OCI-LY1 (cell line): ENCODE measurements around the gene CCR8.
"Not testable (repeated sequence)": the region's sequence is repeated elsewhere in the genome, so short reads cannot be mapped to it uniquely, and the experiment has no call there.

ENCODE experiments used
- H2AFZ ChIP-seq: fragments of 200-600 bp; sonication (generic), shearing (Covaris generic); 2 replicates; pipeline ENCODE4 v1.6.0; 2014; ENCODE audit warnings: antibody characterized with exemption, mild to moderate bottlenecking, low read length
- H3F3A ChIP-seq: fragments of 200-600 bp; sonication (generic), shearing (Covaris generic); 2 replicates; pipeline ENCODE4 v1.6.0; 2014; ENCODE audit warnings: mild to moderate bottlenecking, antibody characterized with exemption, low read length, moderate library complexity; ENCODE audit not compliant: insufficient read depth
- H3K27ac ChIP-seq: fragments of 200-600 bp; sonication (generic); 2 replicates; pipeline ENCODE4 v1.5.1; 2014; ENCODE audit warnings: low read length, mixed run types, mild to moderate bottlenecking, low read depth; ENCODE audit not compliant: poor library complexity, severe bottlenecking
- H3K27me3 ChIP-seq: fragments of 200-600 bp; sonication (generic); 2 replicates; pipeline ENCODE4 v1.6.0; 2014; ENCODE audit warnings: antibody characterized with exemption, mild to moderate bottlenecking, low read length, moderate library complexity; ENCODE audit not compliant: insufficient read depth
- H3K36me3 ChIP-seq: fragments of 200-600 bp; sonication (generic); 2 replicates; pipeline ENCODE4 v1.6.1; 2014; ENCODE audit warnings: mild to moderate bottlenecking, antibody characterized with exemption, low read length, moderate library complexity, mixed read lengths; ENCODE audit not compliant: insufficient read depth
- H3K4me1 ChIP-seq: fragments of 200-600 bp; sonication (generic); 2 replicates; pipeline ENCODE4 v1.5.1; 2014; ENCODE audit warnings: mild to moderate bottlenecking, low read length, moderate library complexity; ENCODE audit not compliant: insufficient read depth, severe bottlenecking
- H3K4me2 ChIP-seq: fragments of 200-600 bp; sonication (generic), shearing (Covaris generic); 2 replicates; pipeline ENCODE4 v1.6.1; 2014; ENCODE audit warnings: low read length
- H3K4me3 ChIP-seq: fragments of 200-600 bp; sonication (generic); 2 replicates; pipeline ENCODE4 v1.5.1; 2014; ENCODE audit warnings: low read length, low read depth, mild to moderate bottlenecking, mixed read lengths; ENCODE audit not compliant: poor library complexity, severe bottlenecking
- H3K79me2 ChIP-seq: fragments of 200-600 bp; shearing (Covaris generic); 2 replicates; pipeline ENCODE4 v1.6.1; 2016; ENCODE audit warnings: mixed run types, low read length, mixed read lengths; ENCODE audit not compliant: insufficient read depth
- H3K9ac ChIP-seq: fragments of 200-600 bp; sonication (generic), shearing (Covaris generic); 2 replicates; pipeline ENCODE4 v1.6.1; 2014; ENCODE audit warnings: mild to moderate bottlenecking, low read length, mixed read lengths
- H3K9me2 ChIP-seq: fragments of 200-600 bp; sonication (generic), shearing (Covaris generic); 2 replicates; pipeline ENCODE4 v1.6.1; 2014; ENCODE audit warnings: low read depth, mild to moderate bottlenecking, low read length, mixed read lengths
- H3K9me3 ChIP-seq: fragments of 200-600 bp; shearing (Covaris generic); 2 replicates; pipeline ENCODE4 v1.6.1; 2014; ENCODE audit warnings: low read length, mixed read lengths
- H4K20me1 ChIP-seq: fragments of 200-600 bp; sonication (generic), shearing (Covaris generic); 2 replicates; pipeline ENCODE4 v1.6.0; 2016; ENCODE audit warnings: mild to moderate bottlenecking, low read length; ENCODE audit not compliant: insufficient read depth
- EZH2 ChIP-seq: fragments of 200-600 bp; sonication (generic), shearing (Covaris generic); IDR thresholded peaks from 2 replicates; pipeline ENCODE4 v1.8.0; 2017; ENCODE audit warnings: borderline replicate concordance, mixed run types, mild to moderate bottlenecking, antibody characterized with exemption, low read length, moderate library complexity, mixed read lengths
- TF ChIP-seq, protein P1 (sequence below): fragments of 200-600 bp; sonication (generic), shearing (Covaris generic); IDR thresholded peaks from 2 replicates; pipeline ENCODE4 v1.5.1; 2017; ENCODE audit warnings: mild to moderate bottlenecking, antibody characterized with exemption, low read length, moderate library complexity, mixed read lengths

The CCR8 gene

DNA sequence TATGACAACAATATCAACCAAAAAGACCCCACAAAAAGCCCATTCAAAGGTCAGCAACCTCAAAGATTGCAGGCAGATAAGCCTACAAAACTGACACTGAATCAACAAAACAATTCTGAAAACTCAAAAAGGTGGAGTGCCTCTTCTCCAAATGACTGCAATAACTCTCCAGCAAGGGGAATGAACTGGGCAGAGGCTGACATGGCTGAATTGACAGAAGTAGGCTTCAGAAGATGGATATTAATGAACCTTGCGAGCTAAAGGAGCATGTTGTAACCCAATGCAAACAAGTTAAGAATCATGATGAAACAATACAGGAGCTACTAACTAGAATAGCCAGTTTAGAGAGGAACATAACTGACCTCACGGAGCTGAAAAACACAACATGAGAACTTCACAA is 33.3 kb downstream of the CCR8 start:
- no peaks in the 10 kb centered on the region for H3K36me3 ChIP-seq
- H3K4me3 ChIP-seq: no peak overlapping the region
- H3F3A ChIP-seq: no peaks in the 10 kb centered on the region
- no peaks in the 10 kb centered on the region for H3K27me3 ChIP-seq
- no peaks in the 10 kb centered on the region for H3K79me2 ChIP-seq
- H3K4me1 ChIP-seq: no peaks in the 10 kb centered on the region
- no peak overlapping the region for H3K27ac ChIP-seq
- H3K4me2 ChIP-seq: no peak overlapping the region
- no peak overlapping the region for H3K9ac ChIP-seq
- H3K9me3 ChIP-seq: no peaks in the 10 kb centered on the region
- H3K9me2 ChIP-seq: no peaks in the 10 kb centered on the region
- TF ChIP-seq, protein P1, sequence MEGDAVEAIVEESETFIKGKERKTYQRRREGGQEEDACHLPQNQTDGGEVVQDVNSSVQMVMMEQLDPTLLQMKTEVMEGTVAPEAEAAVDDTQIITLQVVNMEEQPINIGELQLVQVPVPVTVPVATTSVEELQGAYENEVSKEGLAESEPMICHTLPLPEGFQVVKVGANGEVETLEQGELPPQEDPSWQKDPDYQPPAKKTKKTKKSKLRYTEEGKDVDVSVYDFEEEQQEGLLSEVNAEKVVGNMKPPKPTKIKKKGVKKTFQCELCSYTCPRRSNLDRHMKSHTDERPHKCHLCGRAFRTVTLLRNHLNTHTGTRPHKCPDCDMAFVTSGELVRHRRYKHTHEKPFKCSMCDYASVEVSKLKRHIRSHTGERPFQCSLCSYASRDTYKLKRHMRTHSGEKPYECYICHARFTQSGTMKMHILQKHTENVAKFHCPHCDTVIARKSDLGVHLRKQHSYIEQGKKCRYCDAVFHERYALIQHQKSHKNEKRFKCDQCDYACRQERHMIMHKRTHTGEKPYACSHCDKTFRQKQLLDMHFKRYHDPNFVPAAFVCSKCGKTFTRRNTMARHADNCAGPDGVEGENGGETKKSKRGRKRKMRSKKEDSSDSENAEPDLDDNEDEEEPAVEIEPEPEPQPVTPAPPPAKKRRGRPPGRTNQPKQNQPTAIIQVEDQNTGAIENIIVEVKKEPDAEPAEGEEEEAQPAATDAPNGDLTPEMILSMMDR: no peak
- TF ChIP-seq EZH2: no peak
- H4K20me1 ChIP-seq: no peaks in the 10 kb centered on the region
- H2AFZ ChIP-seq: no peak overlapping the region

DNA sequence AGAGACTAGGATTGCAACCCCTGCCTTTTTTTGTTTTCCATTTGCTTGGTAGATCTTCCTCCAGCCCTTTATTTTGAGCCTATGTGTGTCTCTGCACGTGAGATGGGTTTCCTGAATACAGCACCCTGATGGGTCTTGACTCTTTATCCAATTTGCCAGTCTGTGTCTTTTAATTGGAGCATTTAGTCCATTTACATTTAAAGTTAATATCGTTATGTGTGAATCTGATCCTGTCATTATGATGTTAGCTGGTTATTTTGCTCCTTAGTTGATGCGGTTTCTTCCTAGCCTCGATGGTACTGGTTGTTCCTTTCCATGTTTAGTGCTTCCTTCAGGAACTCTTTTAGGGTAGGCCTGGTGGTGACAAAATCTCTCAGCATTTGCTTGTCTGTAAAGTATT is 40.9 kb downstream of the CCR8 start:
- not testable (repeated sequence) for H3K9me3 ChIP-seq, H3F3A ChIP-seq, H4K20me1 ChIP-seq, H3K27me3 ChIP-seq, H3K79me2 ChIP-seq, H3K4me2 ChIP-seq, H3K4me1 ChIP-seq, H3K27ac ChIP-seq, H3K4me3 ChIP-seq, H3K9me2 ChIP-seq, H3K9ac ChIP-seq, H3K36me3 ChIP-seq, H2AFZ ChIP-seq

GRCh38 chr3:39372833-39373232 is 43.3 kb downstream of the CCR8 start:
- Histone ChIP-seq H3K27me3 (no peaks in the 10 kb centered on the region), H3K9me2 (no peaks in the 10 kb centered on the region), H3K27ac (no peak overlapping the region), H3K4me3 (no peak overlapping the region), H3K4me1 (peaks cover 8% of the 10 kb centered on the region), H3K9me3 (no peaks in the 10 kb centered on the region), H3K9ac (no peak overlapping the region), H3F3A (no peaks in the 10 kb centered on the region), H3K79me2 (no peaks in the 10 kb centered on the region), H3K4me2 (no peak overlapping the region), H4K20me1 (no peaks in the 10 kb centered on the region), H3K36me3 (no peaks in the 10 kb centered on the region), H2AFZ (no peak overlapping the region)
- no peak for TF ChIP-seq EZH2
- TF ChIP-seq, protein P1: no peak

- Histone ChIP-seq H3K27me3 (no peaks in the 10 kb centered on the region), H3K9me3 (no peaks in the 10 kb centered on the region), H3K36me3 (no peaks in the 10 kb centered on the region), H3K4me2 (peak overlapping the region; percentile 30; the same call in 1 of the 2 replicates), H2AFZ (no peak overlapping the region), H3K4me3 (peak overlapping the region; percentile 11), H3K9ac (no peak overlapping the region), H3K9me2 (no peaks in the 10 kb centered on the region), H3K27ac (no peak overlapping the region), H3F3A (no peaks in the 10 kb centered on the region), H4K20me1 (no peaks in the 10 kb centered on the region), H3K4me1 (peaks cover 8% of the 10 kb centered on the region), H3K79me2 (no peaks in the 10 kb centered on the region)
- TF ChIP-seq, protein P1: no peak
- no peak for TF ChIP-seq EZH2
Observed at GRCh38 chr3:39376959-39377634, 47.6 kb downstream of the CCR8 start.
